Smooth muscle cell (in vitro differentiated cells): ENCODE results near the gene MORC2. TPM values are rescaled to one million over a fixed set of nuclear protein-coding genes. Genes with fewer than 3 reads are reported as not detected.

ENCODE experiments used
- DNase-seq: peaks from one replicate; lab custom pipeline; 2025; ENCODE audit not compliant: unreplicated experiment; lab: John Stamatoyannopoulos, UW
- H2AFZ ChIP-seq: fragments of 200-600 bp; sonication (generic); 2 replicates; pipeline ENCODE4 v1.6.0; 2016; ENCODE audit warnings: antibody characterized with exemption, low read depth, mild to moderate bottlenecking
- H3F3A ChIP-seq: fragments of 200-600 bp; sonication (generic); 2 replicates; pipeline ENCODE4 v1.6.0; 2017; ENCODE audit warnings: antibody characterized with exemption, low read depth
- H3K27ac ChIP-seq: fragments of 200-600 bp; sonication (generic); 2 replicates; pipeline ENCODE4 v1.5.1; 2016; ENCODE audit warnings: low read depth, mild to moderate bottlenecking
- H3K27me3 ChIP-seq: fragments of 200-600 bp; sonication (generic); 2 replicates; pipeline ENCODE4 v1.6.1; 2016; ENCODE audit warnings: low read depth, mild to moderate bottlenecking
- H3K36me3 ChIP-seq: fragments of 200-600 bp; sonication (generic); 2 replicates; pipeline ENCODE4 v1.5.1; 2016; ENCODE audit warnings: low read depth
- H3K4me1 ChIP-seq: fragments of 200-600 bp; sonication (generic); 2 replicates; pipeline ENCODE4 v1.5.1; 2016; ENCODE audit warnings: low read depth
- H3K4me2 ChIP-seq: fragments of 200-600 bp; sonication (generic); 2 replicates; pipeline ENCODE4 v1.6.0; 2016; ENCODE audit warnings: mild to moderate bottlenecking
- H3K4me3 ChIP-seq: fragments of 200-600 bp; sonication (generic); 2 replicates; pipeline ENCODE4 v1.5.1; 2016; ENCODE audit warnings: mild to moderate bottlenecking
- H3K79me2 ChIP-seq: fragments of 200-600 bp; sonication (generic); 2 replicates; pipeline ENCODE4 v1.6.0; 2016; ENCODE audit warnings: low read depth, mild to moderate bottlenecking
- H3K9ac ChIP-seq: fragments of 200-600 bp; sonication (generic); 2 replicates; pipeline ENCODE4 v1.6.0; 2016; ENCODE audit warnings: low read depth
- H3K9me3 ChIP-seq: fragments of 200-600 bp; sonication (generic); replicated peaks from 2 replicates; pipeline ENCODE4 v1.5.1; 2016; ENCODE audit warnings: low read depth
- H4K20me1 ChIP-seq: fragments of 200-600 bp; sonication (generic); 2 replicates; pipeline ENCODE4 v1.6.0; 2016; ENCODE audit warnings: low read depth
- CTCF ChIP-seq: fragments of 200-600 bp; sonication (generic); IDR thresholded peaks from 2 replicates; pipeline ENCODE4 v1.5.1; 2017; ENCODE audit warnings: borderline replicate concordance, mild to moderate bottlenecking, antibody characterized with exemption; ENCODE audit not compliant: insufficient read depth, poor library complexity, severe bottlenecking
- WGBS: methylation state at CpG from one replicate; pipeline ENCODE4 v1.1.7; 2016; ENCODE audit warnings: low lambda C conversion rate; 5-methylcytosine and 5-hydroxymethylcytosine counted together
- polyA plus RNA-seq: library from polyadenylated mRNA; unstranded; fragments of >200 nt; fragmentation: Nextera tagmentation; extraction: Ambion mirVana; gene quantifications from 2 replicates; pipeline ENCODE4 v1.2.1, GENCODE V29; 2016
- total RNA-seq: library from RNA; depleted of rRNA; stranded (reverse); fragments of >200 nt; gene quantifications from 2 replicates; pipeline ENCODE4 v1.2.3, GENCODE V29; 2014

Gene MORC2
- total and polyA plus RNA-seq, 2 experiments from 2014 or later, result 22.0 to 42.9 TPM

- H3K4me2 ChIP-seq, result no peak overlapping the region
- no peak overlapping the region for H3K9ac ChIP-seq
- H3K4me3 ChIP-seq, result no peak overlapping the region
- H3K4me1 ChIP-seq, result peaks cover 22% of the 10 kb centered on the region
- H4K20me1 ChIP-seq, result peaks cover 27% of the 10 kb centered on the region
- H3F3A ChIP-seq, result no peaks in the 10 kb centered on the region
- WGBS, result 29% methylated on average over 2 of the region's 2 CpGs
- H3K79me2 ChIP-seq, result peaks cover 3% of the 10 kb centered on the region
- no peak for DNase-seq
- H3K27ac ChIP-seq, result no peak overlapping the region
- TF ChIP-seq CTCF, result peak; percentile 61
- H3K36me3 ChIP-seq, result peaks cover 16% of the 10 kb centered on the region
- no peaks in the 10 kb centered on the region for H3K27me3 ChIP-seq
- no peaks in the 10 kb centered on the region for H3K9me3 ChIP-seq
- H2AFZ ChIP-seq, result no peak overlapping the region
Observed at GRCh38 chr22:30947816-30948454, 20.6 kb downstream of the MORC2 start.

- H3K27ac ChIP-seq, result no peak overlapping the region
- H3K4me2 ChIP-seq, result no peak overlapping the region
- no peak for TF ChIP-seq CTCF
- no peak overlapping the region for H3K4me3 ChIP-seq
- H3K27me3 ChIP-seq, result no peaks in the 10 kb centered on the region
- peaks cover 26% of the 10 kb centered on the region for H4K20me1 ChIP-seq
- no peaks in the 10 kb centered on the region for H3F3A ChIP-seq
- no peaks in the 10 kb centered on the region for H3K9me3 ChIP-seq
- H3K4me1 ChIP-seq, result peaks cover 22% of the 10 kb centered on the region
- H3K36me3 ChIP-seq, result peaks cover 22% of the 10 kb centered on the region
- H3K79me2 ChIP-seq, result peaks cover 3% of the 10 kb centered on the region
- 80% methylated on average over 5 of the region's 5 CpGs for WGBS
- no peak for DNase-seq
- no peak overlapping the region for H3K9ac ChIP-seq
- no peak overlapping the region for H2AFZ ChIP-seq
Observed at GRCh38 chr22:30947173-30947815, 21.3 kb downstream of the MORC2 start.

GRCh38 chr22:30946354-30946753 lies 22.2 kb downstream of the MORC2 start:
- Histone ChIP-seq H3K4me3 (no peak overlapping the region), H3K27ac (peak overlapping the region; percentile 67), H3K9me3 (no peaks in the 10 kb centered on the region), H3F3A (no peaks in the 10 kb centered on the region), H3K4me1 (peaks cover 22% of the 10 kb centered on the region), H3K79me2 (peaks cover 3% of the 10 kb centered on the region), H2AFZ (no peak overlapping the region), H3K9ac (no peak overlapping the region), H4K20me1 (peaks cover 26% of the 10 kb centered on the region), H3K27me3 (no peaks in the 10 kb centered on the region), H3K4me2 (no peak overlapping the region), H3K36me3 (peaks cover 26% of the 10 kb centered on the region)
- no peak for TF ChIP-seq CTCF
- 82% methylated on average over 7 of the region's 7 CpGs for WGBS
- DNase-seq, result no peak
